Measurements from ENCODE around the gene KDM7A.

Gene KDM7A

DNA sequence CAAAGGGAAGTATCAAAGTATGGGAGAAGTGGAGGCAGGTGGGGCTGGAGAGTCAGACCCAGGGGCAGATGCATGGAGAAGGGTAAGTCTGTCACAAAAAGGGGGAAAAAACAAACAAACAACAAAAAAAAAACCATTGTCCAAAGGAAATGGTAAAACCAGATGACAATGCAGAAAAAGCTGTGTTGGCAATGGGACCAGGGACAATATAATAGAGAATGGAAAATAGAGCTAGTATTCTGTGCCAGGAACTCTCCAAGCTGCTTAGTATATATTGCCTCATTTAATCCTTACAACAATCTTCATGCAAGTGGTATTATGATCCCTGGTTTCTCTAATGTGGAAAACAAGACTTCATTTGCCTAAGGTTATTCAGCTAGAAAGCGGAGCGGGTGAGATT, 13.1 kb upstream of the KDM7A start:
- H3K4me3 ChIP-seq (ENCODE audit: low read depth, low read length), result no peak overlapping the region
- TF ChIP-seq, protein P1, sequence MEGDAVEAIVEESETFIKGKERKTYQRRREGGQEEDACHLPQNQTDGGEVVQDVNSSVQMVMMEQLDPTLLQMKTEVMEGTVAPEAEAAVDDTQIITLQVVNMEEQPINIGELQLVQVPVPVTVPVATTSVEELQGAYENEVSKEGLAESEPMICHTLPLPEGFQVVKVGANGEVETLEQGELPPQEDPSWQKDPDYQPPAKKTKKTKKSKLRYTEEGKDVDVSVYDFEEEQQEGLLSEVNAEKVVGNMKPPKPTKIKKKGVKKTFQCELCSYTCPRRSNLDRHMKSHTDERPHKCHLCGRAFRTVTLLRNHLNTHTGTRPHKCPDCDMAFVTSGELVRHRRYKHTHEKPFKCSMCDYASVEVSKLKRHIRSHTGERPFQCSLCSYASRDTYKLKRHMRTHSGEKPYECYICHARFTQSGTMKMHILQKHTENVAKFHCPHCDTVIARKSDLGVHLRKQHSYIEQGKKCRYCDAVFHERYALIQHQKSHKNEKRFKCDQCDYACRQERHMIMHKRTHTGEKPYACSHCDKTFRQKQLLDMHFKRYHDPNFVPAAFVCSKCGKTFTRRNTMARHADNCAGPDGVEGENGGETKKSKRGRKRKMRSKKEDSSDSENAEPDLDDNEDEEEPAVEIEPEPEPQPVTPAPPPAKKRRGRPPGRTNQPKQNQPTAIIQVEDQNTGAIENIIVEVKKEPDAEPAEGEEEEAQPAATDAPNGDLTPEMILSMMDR (IDR thresholded peaks at IDR 0.05; ENCODE audit: borderline replicate concordance, insufficient read depth, low read depth, low read length), result no peak

DNA sequence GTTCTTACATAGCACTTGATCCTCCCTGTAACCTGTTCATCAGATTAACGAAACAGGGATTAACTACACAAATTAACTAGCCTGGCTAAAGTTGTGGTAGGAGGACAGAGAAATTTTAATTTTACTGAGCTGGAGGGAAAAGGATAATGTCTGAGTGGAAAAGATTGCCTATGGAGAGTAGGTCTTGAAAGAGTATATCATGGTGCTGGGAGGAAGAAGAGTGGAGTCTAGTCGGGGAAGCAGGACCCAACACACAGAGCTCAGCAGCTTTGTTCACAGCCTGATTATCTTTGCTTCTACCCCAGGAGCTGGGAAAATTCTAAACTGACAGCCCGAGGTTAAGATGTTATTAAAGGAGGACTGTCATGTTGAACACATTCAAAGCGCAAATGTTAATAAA, 6.1 kb upstream of the KDM7A start:
- no peak overlapping the region for H3K4me3 ChIP-seq (ENCODE audit: low read depth, low read length)
- TF ChIP-seq, protein P1 (IDR thresholded peaks at IDR 0.05; ENCODE audit: borderline replicate concordance, insufficient read depth, low read depth, low read length), result no peak

DNA sequence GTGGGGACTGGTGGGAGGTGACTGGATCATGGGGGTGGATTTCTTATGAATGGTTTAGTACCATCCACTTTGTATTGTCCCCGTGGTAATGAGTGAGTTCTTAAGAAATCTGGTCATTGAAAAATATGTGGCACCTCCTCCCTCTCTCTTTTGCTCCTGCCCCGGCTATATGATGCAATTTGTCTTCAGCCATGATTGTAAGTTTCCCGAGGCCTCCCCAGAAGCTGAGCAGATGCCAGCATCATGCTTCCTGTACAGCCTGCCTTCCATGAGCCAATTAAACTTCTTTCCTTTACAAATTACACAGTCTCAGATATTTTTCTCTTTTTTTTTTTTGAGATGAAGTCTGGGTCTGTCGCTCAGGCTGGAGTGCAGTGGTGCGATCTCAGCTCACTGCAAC, 2.6 kb upstream of the KDM7A start:
- TF ChIP-seq, protein P1 (IDR thresholded peaks at IDR 0.05; ENCODE audit: borderline replicate concordance, insufficient read depth, low read depth, low read length), result no peak
- H3K4me3 ChIP-seq (ENCODE audit: low read depth, low read length), result no peak overlapping the region

DNA sequence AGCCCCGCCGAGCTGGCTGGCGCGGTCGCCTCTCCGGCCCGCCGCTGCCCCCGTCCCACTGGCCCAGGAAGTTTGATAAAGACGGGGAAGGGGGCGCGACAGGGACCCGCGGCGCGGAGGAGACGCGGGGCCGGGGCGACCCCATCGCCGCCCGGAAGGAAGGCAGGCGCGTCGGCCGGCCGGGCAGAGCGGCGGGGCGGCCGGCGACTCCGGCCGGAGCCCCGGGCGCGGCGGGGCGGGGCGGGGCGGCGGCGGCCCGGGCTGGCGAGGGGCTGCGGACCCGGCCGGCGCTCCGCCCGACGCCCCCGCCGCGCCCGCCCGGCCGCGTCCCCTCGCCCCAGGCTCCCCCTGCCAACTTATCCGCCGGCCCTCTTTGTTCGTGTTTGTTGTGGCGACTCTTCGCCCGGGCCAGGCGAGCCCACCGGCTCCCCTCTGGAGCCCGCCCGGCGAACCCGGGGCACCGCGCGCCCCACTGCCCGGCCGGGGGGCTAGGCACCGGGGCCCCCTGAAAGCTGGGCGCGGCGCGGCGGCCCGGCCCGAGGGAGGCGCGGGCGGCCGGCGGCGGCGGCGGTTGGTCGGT, 571 bp downstream of the KDM7A start:
- TF ChIP-seq, protein P1 (IDR thresholded peaks at IDR 0.05; ENCODE audit: borderline replicate concordance, insufficient read depth, low read depth, low read length), result no peak
- H3K4me3 ChIP-seq (ENCODE audit: low read depth, low read length), result peak overlapping the region; percentile 54

DNA sequence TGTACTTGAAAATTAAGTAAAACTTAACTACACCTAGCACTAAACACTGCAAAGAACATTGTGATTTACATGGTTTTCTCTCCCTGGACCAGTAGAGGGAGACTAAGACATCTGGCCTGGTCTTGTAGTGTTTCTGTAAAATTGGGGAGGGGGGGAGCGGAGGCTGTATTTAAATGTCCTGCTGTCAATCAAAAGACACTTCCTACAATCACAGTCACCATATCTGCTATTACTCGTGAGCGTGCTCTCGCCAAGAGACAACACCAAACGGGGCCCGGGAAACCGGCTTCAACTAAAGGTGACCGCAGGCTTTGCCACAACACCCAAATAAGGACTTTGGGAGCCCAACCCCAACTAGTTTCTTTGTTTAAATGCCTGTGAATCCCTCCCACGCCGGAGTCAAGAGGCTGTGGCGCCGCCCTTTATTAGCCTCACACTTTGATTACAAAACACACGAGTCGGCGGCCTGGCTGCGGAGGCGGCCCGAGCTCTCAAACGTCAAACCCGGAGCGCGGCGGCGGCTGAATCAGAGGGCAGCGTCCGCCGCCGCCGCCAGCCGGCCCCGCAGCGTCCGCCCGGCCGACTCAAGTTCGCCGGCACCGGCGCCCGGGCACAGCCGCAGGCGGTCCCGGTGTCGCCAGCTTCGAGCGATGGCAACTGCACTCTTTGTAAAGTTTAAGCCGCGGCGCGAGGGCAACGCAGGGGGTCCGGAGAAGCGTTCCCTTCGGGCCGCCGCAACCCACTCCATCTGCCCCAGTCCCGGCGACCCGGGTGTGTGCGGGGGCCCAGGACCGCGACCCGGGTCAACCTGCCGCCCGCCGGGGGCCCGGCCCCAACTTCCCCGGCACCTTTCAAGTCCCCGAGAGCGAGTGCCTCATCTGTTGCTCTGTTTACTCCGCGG, 1.3 kb downstream of the KDM7A start:
- peak overlapping the region; percentile 54 for H3K4me3 ChIP-seq (ENCODE audit: low read depth, low read length)
- TF ChIP-seq, protein P1 (IDR thresholded peaks at IDR 0.05; ENCODE audit: borderline replicate concordance, insufficient read depth, low read depth, low read length), result peak; percentile 73; the same call in 1 of the 2 replicates

DNA sequence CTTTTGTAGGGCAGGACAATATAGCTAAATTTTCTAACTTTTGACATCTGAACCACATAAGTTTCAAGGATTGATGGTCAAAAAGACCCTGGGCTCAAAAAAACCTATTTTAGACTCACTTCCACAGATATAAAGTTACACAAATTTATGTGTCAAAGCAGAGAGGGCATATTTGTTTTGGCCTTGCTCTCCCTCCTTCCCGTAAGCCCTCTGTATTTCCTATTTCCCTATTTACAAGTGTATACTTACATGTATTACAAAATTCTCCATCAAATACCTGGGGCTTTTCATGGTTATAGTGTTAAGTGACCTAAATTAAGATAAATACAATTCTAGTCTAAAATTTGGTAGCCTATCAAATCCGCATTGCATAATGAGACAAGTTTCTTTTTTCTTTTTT, 2.6 kb downstream of the KDM7A start:
- TF ChIP-seq, protein P1 (IDR thresholded peaks at IDR 0.05; ENCODE audit: borderline replicate concordance, insufficient read depth, low read depth, low read length), result no peak
- H3K4me3 ChIP-seq (ENCODE audit: low read depth, low read length), result no peak overlapping the region

DNA sequence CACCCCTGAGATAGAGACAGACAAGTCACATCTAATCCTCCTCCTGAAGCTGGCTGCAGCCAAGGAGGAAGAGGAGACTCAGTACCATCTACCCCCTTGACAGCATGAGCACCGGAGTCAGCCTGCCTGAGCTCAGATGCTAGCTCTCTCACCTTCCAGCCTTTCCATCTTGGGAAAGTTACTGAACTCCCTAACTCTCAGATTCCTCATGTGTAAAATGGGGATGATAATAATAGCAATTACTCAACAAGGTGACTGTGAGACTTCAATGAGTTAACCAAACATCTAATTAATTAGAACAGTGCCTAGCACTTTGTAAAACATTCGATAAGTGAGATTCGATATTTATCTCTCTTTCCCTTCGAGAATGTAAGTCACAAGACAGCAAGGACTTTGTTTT, 6.4 kb downstream of the KDM7A start:
- TF ChIP-seq, protein P1 (IDR thresholded peaks at IDR 0.05; ENCODE audit: borderline replicate concordance, insufficient read depth, low read depth, low read length), result no peak
- H3K4me3 ChIP-seq (ENCODE audit: low read depth, low read length), result no peak overlapping the region
